NCI-H1436 treated with DMSO at 0.1 percent for 48 hours (cell line): ENCODE data around the gene COL4A3.
A peak's percentile ranks its signal among the peaks of the same experiment; 100 is the strongest.
"Not testable (repeated sequence)": the region's sequence is repeated elsewhere in the genome, so short reads cannot be mapped to it uniquely, and the experiment has no call there.

Source experiments
- DNase-seq: peaks from one replicate; lab custom pipeline; 2025; lab: John Stamatoyannopoulos, UW

The COL4A3 gene

DNA sequence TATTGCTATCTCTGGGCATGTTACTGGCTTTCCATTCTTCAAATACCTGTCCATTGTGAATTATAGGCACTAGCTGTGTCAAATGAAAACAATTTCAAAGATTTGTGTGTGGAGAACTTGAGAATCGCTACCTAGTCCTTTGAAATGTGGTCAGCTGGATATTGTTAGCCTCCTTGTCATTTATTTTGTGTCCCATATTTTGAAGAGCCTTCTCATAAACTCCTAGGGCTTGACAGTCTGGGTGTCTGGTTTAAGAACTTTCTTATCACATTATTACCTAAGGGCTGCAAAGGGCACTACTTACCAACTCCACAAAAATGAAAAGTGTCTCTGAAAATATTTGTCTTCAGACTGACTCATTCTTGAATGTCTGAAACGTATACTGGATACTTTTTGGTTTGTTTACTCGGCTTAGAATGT lies 50.2 kb downstream of the COL4A3 start:
- no peak for DNase-seq

DNA sequence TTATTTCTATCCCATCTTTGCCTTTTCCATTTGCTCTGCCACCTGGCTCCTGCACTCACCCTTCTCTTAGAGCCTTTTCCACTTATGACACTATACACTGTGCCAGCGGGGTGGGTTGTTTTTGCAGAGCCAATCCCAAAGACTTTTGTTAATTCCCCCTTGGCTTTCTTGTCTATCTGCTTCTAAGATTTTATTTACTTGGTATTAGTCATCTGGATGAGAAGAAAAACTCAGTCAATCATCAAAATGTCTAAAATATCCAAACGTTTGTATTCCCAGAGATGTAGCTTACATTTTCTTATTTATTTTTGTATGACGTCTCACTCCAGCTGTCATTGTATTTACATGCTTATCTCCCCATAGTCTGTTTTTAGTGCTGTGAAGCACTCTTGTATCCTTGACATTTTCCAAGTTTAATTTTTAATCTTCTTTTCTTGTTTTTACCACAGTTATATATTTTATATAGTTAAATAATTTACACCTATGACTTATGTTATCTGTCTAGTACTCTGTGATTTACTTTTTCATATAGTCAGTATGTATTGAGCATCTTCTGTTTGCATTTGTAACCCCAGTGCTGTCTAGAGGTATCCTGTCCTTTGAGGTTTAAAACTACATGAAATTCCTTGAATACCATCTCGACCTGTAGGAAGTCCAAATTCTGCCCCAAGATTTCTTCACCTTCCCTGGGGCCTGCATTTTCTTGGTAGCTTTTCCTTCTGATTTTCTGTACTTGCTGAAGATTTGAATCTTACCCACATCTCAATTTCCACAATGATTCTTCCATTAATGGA lies 55.1 kb downstream of the COL4A3 start:
- no peak for DNase-seq

DNA sequence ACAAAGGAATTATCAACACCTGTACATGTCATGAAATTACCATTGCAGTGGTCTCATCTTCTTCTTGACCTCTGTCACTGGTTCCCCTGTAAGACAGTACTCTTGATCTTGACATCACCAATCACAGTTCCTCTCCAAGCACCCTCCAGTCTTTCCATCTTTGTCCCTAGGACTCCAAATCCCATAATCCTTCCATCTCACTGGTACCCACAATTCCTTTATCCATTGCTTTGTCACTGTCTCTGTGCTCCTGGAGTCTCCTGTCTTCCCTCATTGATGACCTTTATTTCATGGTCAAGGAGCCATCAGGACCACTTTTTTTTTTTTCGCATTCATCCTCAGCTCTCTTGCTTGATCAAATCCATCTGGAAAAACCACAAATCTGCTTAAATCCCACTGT lies 56.7 kb downstream of the COL4A3 start:
- no peak for DNase-seq

DNA sequence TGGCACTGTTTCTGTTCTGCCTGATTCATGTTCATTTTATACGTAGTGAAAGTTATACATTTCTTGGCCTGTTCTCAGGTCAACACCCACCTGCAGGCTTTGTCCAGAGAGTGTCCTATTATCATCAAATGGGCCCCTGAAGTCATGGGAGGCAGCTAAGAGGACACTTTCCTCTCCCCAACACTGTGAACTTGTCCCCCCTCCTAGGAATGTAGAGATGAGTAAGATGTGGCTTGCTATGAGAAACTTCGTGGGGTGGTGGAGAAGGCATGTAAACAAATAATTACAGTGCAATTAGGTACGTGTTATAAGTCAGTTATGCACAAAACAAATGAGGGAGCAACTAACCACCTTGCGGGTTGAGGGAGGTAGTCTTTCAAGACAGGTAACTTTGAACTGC lies 57.9 kb downstream of the COL4A3 start:
- no peak for DNase-seq

DNA sequence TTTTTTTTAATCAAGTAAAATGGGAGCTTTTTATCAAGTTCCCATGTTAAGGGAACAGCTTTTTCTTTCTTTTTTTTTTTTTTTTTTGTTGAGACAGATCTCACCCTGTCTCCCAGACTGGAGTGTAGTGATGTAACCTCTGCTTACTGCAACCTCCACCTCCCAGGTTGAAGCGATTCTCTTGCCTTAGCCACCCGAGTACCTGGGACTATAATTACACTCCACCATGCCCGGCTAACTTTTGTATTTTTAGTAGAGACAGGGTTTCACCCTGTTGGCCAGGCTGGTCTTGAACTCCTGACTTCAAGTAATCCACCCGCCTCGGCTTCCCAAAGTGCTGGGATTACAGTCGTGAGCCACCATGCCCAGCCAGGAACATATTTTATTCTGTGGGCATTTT lies 61.2 kb downstream of the COL4A3 start:
- not testable (repeated sequence) for DNase-seq

DNA sequence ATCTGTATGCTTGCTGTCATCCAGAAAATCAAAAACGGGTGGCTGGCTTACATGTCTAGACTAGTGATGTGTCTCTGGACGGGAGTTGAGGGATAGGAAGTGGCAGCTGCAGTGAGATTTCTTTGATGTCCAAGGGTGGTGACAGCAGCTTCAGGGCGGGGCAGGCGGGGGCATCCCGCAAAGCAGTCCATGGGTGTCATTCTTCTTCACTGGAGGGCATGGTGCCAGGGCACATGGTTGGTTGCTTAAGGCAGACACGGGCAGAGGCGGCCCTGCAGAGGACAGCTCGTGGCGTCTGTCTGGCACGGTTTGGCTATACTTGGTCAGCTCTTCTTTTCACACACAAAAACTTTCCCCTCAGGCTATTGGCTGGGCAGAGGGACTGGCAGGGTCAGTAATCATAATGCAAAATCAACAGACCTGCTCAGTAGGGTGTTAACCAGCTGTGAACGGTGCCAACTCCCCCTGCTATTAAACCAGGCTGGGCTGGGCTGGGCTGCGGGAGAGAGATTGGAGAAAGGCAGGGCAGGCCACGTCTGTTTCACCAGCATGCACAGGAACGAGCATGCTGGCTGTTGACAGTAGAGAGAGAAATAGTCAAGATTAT lies 63.7 kb downstream of the COL4A3 start:
- no peak for DNase-seq

DNA sequence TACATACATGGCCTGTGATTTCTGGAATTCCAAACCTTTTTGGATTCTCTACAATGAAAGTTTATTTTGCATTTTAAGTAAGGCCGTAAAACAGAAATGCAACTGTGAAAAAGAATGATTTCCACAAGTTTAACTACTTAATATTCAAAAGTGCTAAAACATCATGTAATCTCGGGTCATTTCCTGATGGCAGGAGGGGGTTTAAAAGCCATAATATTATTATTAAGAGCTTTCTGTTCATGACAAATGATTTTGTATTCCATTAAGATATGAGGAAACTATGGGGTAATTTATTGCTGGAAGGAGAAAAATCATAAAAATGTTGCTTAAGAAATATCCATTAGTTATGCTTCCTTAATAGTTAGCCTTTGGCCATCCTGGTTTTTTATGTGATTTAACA lies 65.7 kb downstream of the COL4A3 start:
- DNase-seq: no peak

DNA sequence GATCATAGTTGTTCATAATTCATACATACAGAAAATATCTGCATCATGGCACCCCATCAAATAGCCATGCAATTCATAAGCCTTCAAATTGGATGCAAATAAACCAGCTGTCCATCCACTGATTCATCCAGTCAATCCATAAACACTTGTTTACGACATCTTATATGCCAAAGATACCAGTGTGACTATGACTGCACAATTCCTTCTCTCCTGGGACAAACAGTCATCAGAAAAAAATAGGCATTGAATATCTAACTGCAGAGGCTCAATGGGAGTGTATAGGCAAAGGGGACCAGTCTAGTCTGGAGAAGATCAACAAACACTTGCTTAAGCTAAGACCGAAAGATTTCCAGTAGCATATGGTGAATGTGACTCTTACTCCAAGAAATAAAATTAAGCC lies 70.0 kb downstream of the COL4A3 start:
- no peak for DNase-seq

DNA sequence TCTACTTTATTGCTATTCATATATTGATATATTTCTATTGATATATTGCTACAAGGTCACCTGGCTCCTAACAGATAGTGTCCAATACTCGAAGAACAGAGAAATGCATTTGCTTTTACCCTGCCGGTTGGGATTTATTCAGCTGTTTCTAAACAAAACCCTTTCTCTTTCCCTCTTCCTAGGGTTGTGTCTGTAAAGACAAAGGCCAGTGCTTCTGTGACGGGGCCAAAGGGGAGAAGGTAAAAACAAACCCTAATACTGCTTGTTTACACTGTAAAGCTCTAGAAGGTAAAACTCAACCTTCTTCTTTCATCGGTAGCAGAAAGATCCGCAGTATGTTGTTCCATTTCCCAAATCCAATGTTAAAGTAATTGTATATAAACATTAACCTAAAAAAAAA lies 73.4 kb downstream of the COL4A3 start:
- no peak for DNase-seq

DNA sequence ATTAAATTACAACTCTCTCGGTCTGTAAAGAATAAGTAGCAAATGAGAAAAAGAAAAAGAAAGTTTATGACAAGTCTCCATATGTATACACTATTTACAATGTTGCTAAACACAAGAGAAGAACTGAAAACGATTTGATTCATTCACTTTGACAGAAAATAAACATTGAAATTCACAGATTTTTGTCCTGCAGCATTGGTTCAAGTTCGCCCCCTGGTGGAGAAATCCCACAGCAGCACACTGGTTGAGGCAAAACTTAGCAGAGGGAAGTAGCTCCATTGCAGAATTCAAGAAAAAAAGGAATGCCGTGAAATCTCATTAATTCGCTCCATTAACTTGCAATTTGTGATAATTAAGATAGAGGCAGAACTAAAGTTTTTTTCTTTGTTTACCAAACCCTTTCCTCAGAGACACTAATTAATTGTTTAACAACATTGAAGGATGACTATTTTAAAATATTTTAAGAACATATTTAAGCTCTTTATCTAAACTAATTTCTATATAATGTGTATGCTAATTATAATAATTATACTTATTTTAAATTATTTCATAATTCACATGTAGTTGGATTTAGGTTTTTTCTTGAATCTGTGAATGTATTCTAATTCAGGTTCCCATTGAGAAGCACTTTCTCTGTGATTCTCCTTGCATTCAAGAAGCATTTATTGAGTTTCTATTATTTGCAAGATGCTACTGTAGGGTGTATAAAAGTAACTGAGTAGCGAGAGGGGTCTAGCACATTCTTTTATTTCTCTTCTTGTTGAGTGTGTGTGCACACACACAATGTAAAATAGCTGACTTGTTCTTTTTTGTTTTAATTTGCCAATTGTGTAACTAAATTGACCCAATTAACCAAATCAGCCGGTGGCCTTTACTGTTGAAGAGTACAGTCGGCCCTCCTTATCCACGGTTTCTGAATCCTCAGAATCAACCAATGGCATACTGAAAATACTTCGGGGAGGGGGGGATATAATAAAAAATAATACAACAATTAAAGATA lies 74.1 kb downstream of the COL4A3 start:
- no peak for DNase-seq

DNA sequence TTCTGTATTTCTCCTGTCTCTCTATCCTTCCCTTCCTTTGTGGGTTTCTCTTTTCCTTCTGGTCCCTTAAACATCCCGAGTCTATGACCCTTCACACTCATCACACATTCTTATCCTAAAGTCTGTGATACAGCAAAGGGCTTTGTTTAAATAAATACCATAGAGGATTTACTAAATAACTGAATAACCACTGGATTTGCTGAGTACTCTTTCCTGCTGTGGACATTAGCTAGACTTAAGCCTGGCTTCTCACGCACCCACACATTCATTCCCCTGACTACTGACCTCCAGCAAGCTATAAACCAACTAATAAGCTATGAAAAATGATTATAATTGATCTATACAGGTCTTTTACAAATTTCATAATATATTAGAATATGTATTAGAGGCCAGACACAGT lies 76.6 kb downstream of the COL4A3 start:
- DNase-seq: no peak

DNA sequence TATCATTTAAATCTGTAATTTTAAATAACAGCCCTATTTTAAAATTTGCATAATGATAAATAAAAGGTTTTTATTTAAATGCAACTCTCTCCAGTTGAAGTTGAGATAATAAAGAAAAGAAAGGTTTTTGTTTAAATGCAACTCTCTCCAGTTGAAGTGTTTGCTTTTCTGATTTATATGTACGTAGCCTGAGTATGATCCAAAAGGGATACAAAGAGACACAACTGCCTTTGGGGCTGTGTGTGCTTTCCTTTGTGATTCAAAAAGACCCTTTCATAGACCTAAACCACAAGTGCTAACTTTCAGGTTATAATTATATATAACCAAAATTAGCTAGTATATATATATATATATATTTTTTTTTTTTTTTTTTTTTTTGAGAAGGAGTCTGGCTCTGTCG lies 84.5 kb downstream of the COL4A3 start:
- DNase-seq: peak; percentile 5

DNA sequence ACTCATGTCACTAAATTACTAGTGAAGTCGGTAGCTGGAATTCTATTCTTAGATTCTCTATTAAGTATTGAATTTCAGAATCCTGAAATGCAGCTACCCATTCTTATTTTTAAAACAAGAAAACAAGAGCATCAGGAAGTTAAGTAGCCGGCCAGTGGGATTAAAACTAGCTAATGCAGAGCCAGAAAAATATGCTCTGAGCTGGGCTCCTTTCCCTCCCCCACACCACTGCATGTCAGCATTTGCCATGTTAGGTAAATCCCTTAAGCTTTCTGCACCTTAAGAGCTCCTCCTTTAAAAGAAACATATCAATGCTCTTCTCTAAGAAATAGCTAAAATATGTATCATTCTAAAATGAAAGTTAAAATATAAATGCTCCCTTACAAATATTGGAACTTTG lies 88.4 kb downstream of the COL4A3 start:
- DNase-seq: no peak

DNA sequence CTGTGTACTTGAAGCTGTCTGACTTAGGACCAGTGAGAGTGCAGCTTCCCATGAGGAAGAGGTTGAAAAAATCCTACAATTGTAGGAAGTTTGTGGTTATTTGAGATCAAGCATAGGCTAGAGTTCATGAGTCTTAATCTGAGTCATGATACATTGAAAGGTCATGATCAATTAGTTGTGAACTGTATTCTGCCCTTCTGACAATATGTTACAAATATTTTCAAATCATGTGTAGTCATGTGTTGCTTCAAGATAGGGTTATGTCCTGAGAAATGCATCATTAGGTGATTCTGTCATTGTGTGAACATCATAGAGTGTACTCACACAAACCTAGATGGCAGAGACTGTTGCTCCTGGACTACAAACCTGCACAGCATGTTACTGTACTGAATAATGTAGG lies 92.2 kb downstream of the COL4A3 start:
- no peak for DNase-seq

DNA sequence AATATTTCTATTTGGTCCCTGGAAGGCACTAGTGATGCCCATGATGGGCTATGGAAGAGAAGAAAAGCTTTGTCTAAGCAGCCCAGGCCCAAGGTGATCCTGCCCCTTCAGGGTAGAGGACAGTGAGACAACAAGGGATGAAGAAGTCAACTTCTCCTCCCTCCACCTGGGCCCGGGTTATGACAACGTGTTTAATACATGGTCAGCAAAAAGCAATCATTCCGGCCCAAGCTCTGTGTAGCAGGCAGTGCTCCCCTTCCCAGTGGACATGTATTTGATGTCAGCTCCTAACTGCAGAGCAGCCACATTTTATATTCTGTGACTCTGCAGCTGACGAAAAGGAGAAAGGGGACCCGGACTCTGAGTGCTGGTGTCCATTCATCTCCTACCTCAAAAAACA lies 93.4 kb downstream of the COL4A3 start:
- DNase-seq: no peak

DNA sequence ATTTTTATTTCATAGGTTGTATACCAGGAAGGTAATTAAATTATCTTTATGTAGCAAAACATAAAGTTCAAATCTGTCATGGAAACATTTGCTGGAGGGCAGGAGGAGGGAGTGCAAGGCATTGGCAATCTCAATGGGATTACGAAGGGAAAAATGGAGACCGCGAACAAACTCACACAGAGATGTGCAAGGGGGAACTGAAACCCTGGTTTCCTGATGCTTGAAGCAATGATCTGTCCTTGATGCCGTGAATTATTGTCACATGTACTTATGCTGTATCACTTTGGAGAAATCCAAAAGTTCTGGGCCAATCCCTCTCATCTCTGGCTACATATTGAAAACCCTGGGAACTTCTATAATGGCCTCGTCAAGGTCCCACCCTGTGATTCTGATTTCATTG lies 95.6 kb downstream of the COL4A3 start:
- no peak for DNase-seq

DNA sequence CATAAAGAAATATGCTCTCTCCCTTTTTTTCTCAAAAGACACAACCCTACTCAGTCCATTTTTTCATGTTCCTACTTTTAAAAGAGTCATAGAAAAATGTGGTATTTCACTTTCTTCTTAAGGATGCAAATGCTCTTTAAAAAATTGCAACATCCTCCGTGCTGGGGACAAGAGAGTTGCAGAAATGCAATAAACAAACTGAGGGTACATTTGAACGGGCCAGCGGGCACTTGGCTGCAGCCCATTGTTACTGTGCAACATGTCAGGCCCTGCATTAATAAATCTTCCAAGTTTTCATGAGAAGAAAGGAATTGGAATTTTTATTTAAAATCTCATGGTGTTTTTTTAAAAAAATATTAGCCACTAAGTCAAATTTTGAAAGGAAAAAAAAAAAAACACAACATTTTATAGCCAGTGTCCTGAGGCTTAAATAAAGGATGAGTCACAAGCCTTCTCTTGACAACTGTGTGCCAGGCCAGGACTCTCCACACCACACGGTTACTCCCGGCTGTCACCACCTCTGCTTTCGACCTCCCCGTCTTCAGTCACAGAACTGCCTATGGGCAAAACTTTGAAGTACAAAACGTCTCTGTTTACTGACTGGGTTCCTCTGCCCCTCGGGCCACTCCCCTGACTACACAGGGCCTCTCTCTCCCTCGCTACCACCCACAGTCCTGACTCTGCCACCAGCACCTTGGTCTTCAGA lies 103.1 kb downstream of the COL4A3 start:
- DNase-seq: no peak

DNA sequence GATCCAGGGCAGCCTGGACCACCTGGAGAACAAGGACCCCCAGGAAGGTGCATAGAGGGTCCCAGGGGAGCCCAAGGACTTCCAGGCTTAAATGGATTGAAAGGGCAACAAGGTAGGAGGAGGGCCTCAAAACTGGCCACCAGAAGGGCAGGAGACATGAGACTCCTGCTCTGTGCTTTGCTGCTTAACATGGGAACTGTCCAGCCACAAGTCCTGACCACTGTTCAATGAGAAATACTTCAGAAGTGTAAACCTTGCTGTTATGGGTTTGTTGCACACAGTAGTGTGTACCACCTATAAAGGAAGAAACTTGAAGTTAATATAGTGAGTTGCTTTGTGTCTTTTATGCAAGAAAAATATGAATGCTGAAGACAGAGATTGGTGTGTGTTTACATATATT lies 116.5 kb downstream of the COL4A3 start:
- no peak for DNase-seq

DNA sequence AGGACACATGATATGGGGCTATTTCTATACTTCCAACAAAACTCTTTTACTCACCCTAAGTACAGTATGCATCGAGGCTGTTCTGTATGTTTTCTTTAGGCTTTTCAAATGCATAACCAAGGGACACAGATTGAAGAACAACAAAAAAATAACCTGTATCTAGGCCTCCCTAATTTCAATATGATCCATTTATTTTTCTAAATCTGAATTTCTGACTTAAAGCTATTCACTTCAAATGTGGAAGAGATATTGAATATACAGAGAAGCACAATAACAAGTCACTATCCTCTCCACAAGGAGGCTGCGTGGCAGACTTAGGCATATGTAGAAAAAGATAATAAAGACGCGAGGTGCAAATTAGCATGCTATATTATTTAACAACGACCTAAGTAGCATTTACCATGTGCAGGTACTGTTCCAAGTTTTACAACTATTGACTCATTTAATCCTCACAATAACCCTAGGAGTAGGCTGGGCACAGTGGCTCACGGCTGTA lies 121.4 kb downstream of the COL4A3 start:
- no peak for DNase-seq

DNA sequence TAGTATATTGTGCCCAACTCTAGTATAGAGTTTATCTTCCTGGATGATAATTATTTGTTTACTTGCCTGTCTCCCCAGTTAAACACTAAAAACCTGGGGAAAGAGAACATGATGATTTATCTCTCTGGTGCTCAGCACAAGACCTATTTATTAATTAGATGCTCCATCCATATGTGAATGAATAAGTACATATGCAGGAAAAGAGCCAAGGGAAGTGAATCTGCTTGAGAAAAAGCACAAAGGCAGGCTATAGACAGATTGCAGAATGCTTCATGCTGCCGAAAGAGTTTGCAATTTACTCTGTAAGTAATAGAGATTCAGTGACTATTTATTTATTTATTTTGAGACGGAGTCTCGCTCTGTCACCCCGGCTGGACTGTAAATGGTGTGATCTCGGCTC lies 123.3 kb downstream of the COL4A3 start:
- DNase-seq: no peak

DNA sequence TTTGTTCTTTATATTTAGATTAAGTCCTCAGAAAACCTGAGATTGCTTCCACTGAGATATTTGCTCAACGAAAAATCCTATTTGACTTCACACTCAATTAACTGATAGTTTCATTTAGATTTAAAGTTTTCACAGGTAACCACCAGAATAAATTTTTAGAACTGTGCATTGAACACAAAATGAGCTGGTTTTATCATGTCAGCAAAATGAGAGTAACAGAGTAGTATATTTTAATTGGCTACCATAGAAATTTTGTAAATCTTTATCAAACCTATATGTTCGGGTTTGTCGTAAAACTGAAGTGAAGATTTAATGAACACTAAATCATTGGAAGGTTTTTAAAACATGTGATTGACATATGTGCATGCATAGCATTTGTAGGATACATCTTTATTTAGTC lies 127.9 kb downstream of the COL4A3 start:
- no peak for DNase-seq

DNA sequence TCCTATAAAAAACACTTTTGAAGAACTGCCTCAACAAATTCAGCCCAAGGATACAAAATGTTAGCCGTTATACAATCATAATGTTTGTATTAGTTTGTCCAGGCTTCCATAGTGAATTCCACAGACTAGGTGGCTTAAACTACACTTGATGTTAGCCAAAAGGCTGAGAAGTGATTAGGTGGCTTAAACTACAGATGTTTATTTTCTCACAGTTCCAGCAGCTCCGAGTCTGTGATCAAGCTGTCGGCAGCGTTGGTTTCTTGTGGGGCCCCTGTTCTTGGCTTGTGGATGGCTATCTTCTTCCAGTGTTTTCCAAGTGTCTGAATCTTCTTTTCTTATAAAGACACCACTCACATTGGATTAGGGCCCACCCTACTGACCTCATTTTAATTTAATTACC lies 129.1 kb downstream of the COL4A3 start:
- no peak for DNase-seq
